Spleen (tissue), 11 donors: ENCODE data around the gene MEOX1. TPM values are rescaled to one million over a fixed set of nuclear protein-coding genes. Genes with fewer than 3 reads are reported as not detected.

Experiments
- DNase-seq: peaks from one replicate; pipeline ENCODE4 v3.0.0-alpha.2; 2020
- H3K27ac ChIP-seq, 8 donors: fragments of 200-600 bp; sonication (generic) in 7 of 8; 1 replicate in 4 of 8; 2 replicates in 4 of 8; pipeline versions ENCODE4 v1.5.0 to v1.8.0; 2016 to 2021; ENCODE audit warnings: inconsistent platforms in 4 of 8, mild to moderate bottlenecking in 4 of 8, moderate library complexity in 1 of 8
- H3K27me3 ChIP-seq, 7 donors: fragments of 200-600 bp; sonication (generic) in 6 of 7; replicated peaks in 1 of 7; 1 replicate in 4 of 7; 2 replicates in 3 of 7; pipeline versions ENCODE4 v1.5.0 to v1.8.0; 2016 to 2021; ENCODE audit warnings: inconsistent platforms in 3 of 7, mild to moderate bottlenecking in 1 of 7
- H3K36me3 ChIP-seq, 6 donors: fragments of 200-600 bp; sonication (generic) in 5 of 6; 1 replicate in 4 of 6; 2 replicates in 2 of 6; pipeline versions ENCODE4 v1.5.0 to v1.8.0; 2016 to 2021; ENCODE audit warnings: inconsistent platforms in 2 of 6
- H3K4me1 ChIP-seq, 6 donors: fragments of 200-600 bp; sonication (generic) in 5 of 6; 1 replicate in 3 of 6; 2 replicates in 3 of 6; pipeline versions ENCODE4 v1.5.0 to v1.8.0; 2016 to 2021; ENCODE audit warnings: inconsistent platforms in 3 of 6
- H3K4me3 ChIP-seq, 8 donors: fragments of 200-600 bp; sonication (generic) in 7 of 8; 1 replicate in 4 of 8; 2 replicates in 4 of 8; pipeline versions ENCODE4 v1.5.0 to v1.8.0; 2016 to 2021; ENCODE audit warnings: inconsistent platforms in 4 of 8, mild to moderate bottlenecking in 4 of 8, moderate library complexity in 2 of 8
- H3K9me3 ChIP-seq, 8 donors: fragments of 200-600 bp; sonication (generic) in 7 of 8; 1 replicate in 4 of 8; 2 replicates in 4 of 8; pipeline versions ENCODE4 v1.5.0 to v1.8.0; 2016 to 2021; ENCODE audit warnings: inconsistent platforms in 4 of 8
- CTCF ChIP-seq, 11 experiments: fragments of 200-600 bp in 7 of 11; fragments of 450-650 bp in 4 of 11; sonication (generic) in 4 of 11; IDR thresholded peaks in 8 of 11; conservative IDR thresholded peaks in 3 of 11; 1 replicate in 7 of 11; 2 replicates in 4 of 11; pipeline versions ENCODE4 v1.4.0 to v1.8.0; 2016 to 2021; ENCODE audit warnings: antibody characterized with exemption in 11 of 11, inconsistent platforms in 4 of 11, mild to moderate bottlenecking in 1 of 11
- POLR2A ChIP-seq, 3 donors: fragments of 450-650 bp; IDR thresholded peaks; one replicate each; pipeline ENCODE4 v1.5.1; 2017; ENCODE audit warnings: antibody characterized with exemption in 3 of 3, mild to moderate bottlenecking in 1 of 3
- POLR2AphosphoS5 ChIP-seq, 3 donors: sonication (generic); formaldehyde crosslinking; IDR thresholded peaks; one replicate each; pipeline ENCODE4 v1.5.1; 2017; ENCODE audit warnings: antibody characterized with exemption in 3 of 3
- WGBS, 5 donors: extraction: QIAGEN DNeasy Blood & Tissue Kit in 3 of 5; methylation state at CpG; one replicate each; pipeline versions ENCODE4 v1.1.5 to v1.1.7; 2013 to 2018; 5-methylcytosine and 5-hydroxymethylcytosine counted together
- intact Hi-C: fragments of 100-400 bp; cut with DNase I; formaldehyde crosslinking; loops from one replicate; pipeline ENCODE4 v1.15.0; 2023; ENCODE audit warnings: low total_unique reads
- polyA plus RNA-seq, 3 donors: library from polyadenylated mRNA; stranded (reverse); fragments of 200-250 nt; gene quantifications; one replicate each; pipeline ENCODE4 v1.2.1, GENCODE V29; 2013
- total RNA-seq, 7 donors: library from RNA; depleted of rRNA in 3 of 7; stranded (reverse); fragments of >200 nt in 3 of 7; fragmentation: NEBNext Ultra II Directional in 4 of 7; extraction: Animal tissue kit (Norgen Biotek cat#: 25700) in 4 of 7; gene quantifications; one replicate each; pipeline versions ENCODE4 v1.1.0 to v1.2.1, GENCODE V29; 2016 to 2021
- donor health status: healthy with polysubstance abuse.
- donor health status: DM: no; HTN: no; CAD: no; lungs with moderate emphysema.
- donor health status: DM: no; HTN: no; CAD: no.
- donor health status: Bipolar disorder and iron deficiency.
- donor health status: healthy.
- donor health status: DM: no; HTN: no; CAD: no.
- donor health status: DM: yes; HTN: yes; CAD: no.

Gene MEOX1
- total and polyA plus RNA-seq, 10 donors = 4.1 to 46.9 (median 14.4) TPM

- H3K27me3 ChIP-seq = peaks cover 0 to 64% (median 0%) of the 10 kb centered on the region in 7 donors
- H3K36me3 ChIP-seq = no peaks in the 10 kb centered on the region
- H3K27ac ChIP-seq = peak overlapping the region in 1 of 8 donors; percentile 38
- H3K9me3 ChIP-seq = peaks cover 0 to 3% (median 0%) of the 10 kb centered on the region in 8 donors
- intact Hi-C loops = no loop called here
- peak overlapping the region in 1 of 8 donors; percentile 19 for H3K4me3 ChIP-seq
- peaks cover 2 to 24% (median 14%) of the 10 kb centered on the region in 6 donors for H3K4me1 ChIP-seq
- peak; percentile 84 for DNase-seq
- 4 to 24% (median 8%) methylated on average over 16 of the region's 16 CpGs for WGBS, 5 donors
- TF ChIP-seq POLR2AphosphoS5 (IDR thresholded peaks at IDR 0.05) (peak; percentile 27 to 62 (median 60)), CTCF (IDR thresholded peaks at IDR 0.05 in 8 of 11, conservative IDR thresholded peaks at IDR 0.05 in 3 of 11) (no peak)
Measured at GRCh38 chr17:43701318-43701743, 39.6 kb upstream of the MEOX1 start.

- intact Hi-C loops = loop anchor here (10.0 kb wide), 1 partner anchor 145 kb away; the partner anchor contains the start of gene CD300LG
- no peak for DNase-seq
- peaks cover 3 to 39% (median 24%) of the 10 kb centered on the region in 6 donors for H3K4me1 ChIP-seq
- H3K27ac ChIP-seq = no peak overlapping the region
- H3K9me3 ChIP-seq = peaks cover 0 to 3% (median 0%) of the 10 kb centered on the region in 8 donors
- peaks cover 0 to 49% (median 0%) of the 10 kb centered on the region in 7 donors for H3K27me3 ChIP-seq
- WGBS, 5 donors = 61 to 95% (median 89%) methylated on average over 3 of the region's 3 CpGs
- no peaks in the 10 kb centered on the region for H3K36me3 ChIP-seq
- TF ChIP-seq POLR2A (IDR thresholded peaks at IDR 0.05) (no peak), POLR2AphosphoS5 (IDR thresholded peaks at IDR 0.05) (no peak), CTCF (IDR thresholded peaks at IDR 0.05 in 8 of 11, conservative IDR thresholded peaks at IDR 0.05 in 3 of 11) (no peak)
- no peak overlapping the region for H3K4me3 ChIP-seq
Measured at GRCh38 chr17:43699438-43699756, 37.7 kb upstream of the MEOX1 start.

DNA sequence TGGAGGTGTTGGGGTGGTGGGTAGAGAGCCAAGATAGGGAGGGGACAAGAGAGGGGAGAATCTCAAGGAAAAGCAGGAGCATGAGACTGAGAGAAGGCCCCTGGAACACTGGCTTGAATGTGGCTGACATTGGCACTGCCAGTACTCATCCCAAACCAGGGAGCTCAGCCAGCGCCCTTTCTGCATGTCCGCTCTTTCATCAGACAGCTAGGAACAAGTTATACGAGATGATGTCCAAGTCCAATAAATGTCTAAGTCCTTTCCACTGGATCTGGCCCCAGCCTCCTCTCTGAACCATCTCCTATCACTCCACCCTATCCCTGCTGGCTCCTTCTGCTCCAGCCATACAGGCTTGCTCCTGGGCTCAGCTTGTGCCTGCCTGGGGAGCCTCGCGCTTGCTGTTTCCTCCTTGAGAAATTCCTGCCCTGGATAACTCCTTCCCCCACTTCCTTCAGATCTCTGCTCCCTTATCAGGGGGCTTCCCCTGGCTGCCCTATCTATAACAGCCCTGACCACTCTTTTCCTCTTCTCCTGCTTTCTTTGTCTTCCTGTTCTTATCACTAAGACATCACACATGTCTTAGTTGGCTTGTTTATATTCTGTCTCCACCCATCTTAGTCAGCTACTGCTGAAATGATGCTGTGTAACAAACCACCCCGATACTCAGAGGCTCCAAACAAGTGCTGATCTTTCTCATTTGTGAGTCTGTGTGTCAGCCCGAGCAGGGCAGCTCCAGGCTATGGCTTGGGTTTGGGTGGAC is 37.1 kb upstream of the MEOX1 start:
- Histone ChIP-seq H3K4me3 (no peak overlapping the region), H3K27ac (no peak overlapping the region), H3K36me3 (no peaks in the 10 kb centered on the region), H3K9me3 (peaks cover 0 to 3% (median 0%) of the 10 kb centered on the region in 8 donors), H3K27me3 (peaks cover 0 to 49% (median 0%) of the 10 kb centered on the region in 7 donors), H3K4me1 (peaks cover 3 to 42% (median 25%) of the 10 kb centered on the region in 6 donors)
- no peak for TF ChIP-seq CTCF (IDR thresholded peaks at IDR 0.05 in 8 of 11, conservative IDR thresholded peaks at IDR 0.05 in 3 of 11)
- TF ChIP-seq POLR2AphosphoS5 (IDR thresholded peaks at IDR 0.05) = no peak
- WGBS, 5 donors = 59 to 76% (median 70%) methylated on average over 7 of the region's 7 CpGs
- no peak for DNase-seq
- intact Hi-C loops = loop anchor here (10.0 kb wide), 1 partner anchor 146 kb away; the partner anchor contains the start of gene CD300LG

GRCh38 chr17:43697937-43698336 is 36.2 kb upstream of the MEOX1 start:
- H3K27me3 ChIP-seq = peaks cover 0 to 55% (median 0%) of the 10 kb centered on the region in 7 donors
- DNase-seq = no peak

More at GRCh38 chr17:43697937-43698336, 36.2 kb upstream of the MEOX1 start:
- H3K27ac ChIP-seq = no peak overlapping the region
- peaks cover 3 to 42% (median 25%) of the 10 kb centered on the region in 6 donors for H3K4me1 ChIP-seq
- WGBS, 5 donors = 72 to 85% (median 79%) methylated on average over 10 of the region's 10 CpGs
- H3K9me3 ChIP-seq = peaks cover 0 to 3% (median 0%) of the 10 kb centered on the region in 8 donors
- no peak overlapping the region for H3K4me3 ChIP-seq
- TF ChIP-seq CTCF (IDR thresholded peaks at IDR 0.05 in 8 of 11, conservative IDR thresholded peaks at IDR 0.05 in 3 of 11) = no peak
- TF ChIP-seq POLR2AphosphoS5 (IDR thresholded peaks at IDR 0.05) = no peak
- TF ChIP-seq POLR2A (IDR thresholded peaks at IDR 0.05) = no peak
- intact Hi-C loops = loop anchor here (10.0 kb wide), 1 partner anchor 147 kb away; the partner anchor contains the start of gene CD300LG
- H3K36me3 ChIP-seq = no peaks in the 10 kb centered on the region
